Breast epithelium (tissue), 3 donors: ENCODE measurements around the gene SLIT1.

Source experiments
- CTCF ChIP-seq, 3 donors: fragments of 450-650 bp; IDR thresholded peaks; one replicate each; pipeline ENCODE4 v1.5.1; 2016 to 2017; ENCODE audit warnings: antibody characterized with exemption in 3 of 3, mild to moderate bottlenecking in 3 of 3, moderate library complexity in 3 of 3
- POLR2A ChIP-seq: fragments of 450-650 bp; IDR thresholded peaks from one replicate; pipeline ENCODE4 v1.6.1; 2016; ENCODE audit warnings: antibody characterized with exemption, mild to moderate bottlenecking, moderate library complexity

- TF ChIP-seq POLR2A (no peak), CTCF (IDR thresholded peaks at IDR 0.05) (no peak)
Measured at GRCh38 chr10:97018251-97019212, 167.2 kb downstream of the SLIT1 start.
